Adrenal gland (tissue), 5 donors: Measurements from ENCODE around the gene FHL5.

Source experiments
- POLR2A ChIP-seq, 2 donors: fragments of 450-650 bp; IDR thresholded peaks; one replicate each; pipeline ENCODE4 v1.6.1; 2017; ENCODE audit warnings: antibody characterized with exemption in 2 of 2, mild to moderate bottlenecking in 2 of 2, moderate library complexity in 1 of 2
- TF ChIP-seq, protein P1 (sequence below), 6 experiments: fragments of 450-650 bp in 4 of 6; fragments of 200-600 bp in 2 of 6; sonication (generic) in 1 of 6; IDR thresholded peaks; 1 replicate in 5 of 6; 2 replicates in 1 of 6; pipeline versions ENCODE4 v1.5.1 to v1.8.0; 2016 to 2021; ENCODE audit warnings: antibody characterized with exemption in 6 of 6, mild to moderate bottlenecking in 2 of 6, moderate library complexity in 1 of 6
- donor health status: DM: no; HTN: no; CAD: no.

DNA sequence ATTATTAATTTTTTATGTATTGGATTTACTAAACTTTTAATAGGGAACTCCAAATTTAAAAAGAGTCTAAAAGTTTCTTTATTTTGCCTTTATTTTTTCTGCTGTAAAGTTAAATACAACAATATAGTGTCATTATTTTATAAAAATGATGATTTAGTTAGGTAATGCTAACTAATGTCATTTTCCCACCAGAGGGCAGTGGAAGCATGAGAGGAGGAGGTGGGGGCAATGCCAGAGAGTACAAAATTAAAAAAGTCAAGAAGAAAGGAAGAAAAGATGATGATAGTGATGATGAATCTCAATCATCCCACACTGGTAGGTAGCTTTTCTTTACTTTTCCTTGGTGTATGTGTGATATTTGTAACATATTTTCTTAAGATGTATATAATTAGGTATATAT, 20.2 kb upstream of the FHL5 start:
- TF ChIP-seq, protein P1, sequence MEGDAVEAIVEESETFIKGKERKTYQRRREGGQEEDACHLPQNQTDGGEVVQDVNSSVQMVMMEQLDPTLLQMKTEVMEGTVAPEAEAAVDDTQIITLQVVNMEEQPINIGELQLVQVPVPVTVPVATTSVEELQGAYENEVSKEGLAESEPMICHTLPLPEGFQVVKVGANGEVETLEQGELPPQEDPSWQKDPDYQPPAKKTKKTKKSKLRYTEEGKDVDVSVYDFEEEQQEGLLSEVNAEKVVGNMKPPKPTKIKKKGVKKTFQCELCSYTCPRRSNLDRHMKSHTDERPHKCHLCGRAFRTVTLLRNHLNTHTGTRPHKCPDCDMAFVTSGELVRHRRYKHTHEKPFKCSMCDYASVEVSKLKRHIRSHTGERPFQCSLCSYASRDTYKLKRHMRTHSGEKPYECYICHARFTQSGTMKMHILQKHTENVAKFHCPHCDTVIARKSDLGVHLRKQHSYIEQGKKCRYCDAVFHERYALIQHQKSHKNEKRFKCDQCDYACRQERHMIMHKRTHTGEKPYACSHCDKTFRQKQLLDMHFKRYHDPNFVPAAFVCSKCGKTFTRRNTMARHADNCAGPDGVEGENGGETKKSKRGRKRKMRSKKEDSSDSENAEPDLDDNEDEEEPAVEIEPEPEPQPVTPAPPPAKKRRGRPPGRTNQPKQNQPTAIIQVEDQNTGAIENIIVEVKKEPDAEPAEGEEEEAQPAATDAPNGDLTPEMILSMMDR (IDR thresholded peaks at IDR 0.05): peak in 5 of 6 experiments; percentile 15 to 42 (median 25)
- no peak for TF ChIP-seq POLR2A (IDR thresholded peaks at IDR 0.05)
